ENCODE results near the gene CCNJL. TPM values are rescaled to one million over a fixed set of nuclear protein-coding genes. Genes with fewer than 3 reads are reported as not detected.

Gene CCNJL
- total and polyA plus RNA-seq, 2 experiments from 2014 or later: 28.4 to 29.2 TPM

DNA sequence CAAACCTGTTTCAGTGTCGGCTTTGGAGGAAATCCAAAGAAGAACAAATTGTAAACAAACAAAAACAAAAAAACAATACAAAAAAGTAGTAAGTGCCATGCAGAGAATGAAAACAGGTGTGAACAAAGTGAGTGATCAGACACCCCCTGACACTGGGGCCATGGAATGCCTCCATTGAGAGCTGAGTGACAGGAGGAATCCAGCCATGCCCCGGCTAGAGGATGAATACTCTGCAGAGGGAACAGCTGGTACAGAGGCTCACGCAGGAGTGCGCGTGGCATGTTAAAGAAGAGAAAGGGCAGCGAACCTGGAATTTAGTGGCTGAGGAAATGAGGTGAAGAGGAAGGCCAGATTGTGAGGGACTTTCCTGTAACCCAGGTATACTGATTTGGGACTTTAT lies 15.5 kb upstream of the CCNJL start (continued):
- TF ChIP-seq, protein P1, sequence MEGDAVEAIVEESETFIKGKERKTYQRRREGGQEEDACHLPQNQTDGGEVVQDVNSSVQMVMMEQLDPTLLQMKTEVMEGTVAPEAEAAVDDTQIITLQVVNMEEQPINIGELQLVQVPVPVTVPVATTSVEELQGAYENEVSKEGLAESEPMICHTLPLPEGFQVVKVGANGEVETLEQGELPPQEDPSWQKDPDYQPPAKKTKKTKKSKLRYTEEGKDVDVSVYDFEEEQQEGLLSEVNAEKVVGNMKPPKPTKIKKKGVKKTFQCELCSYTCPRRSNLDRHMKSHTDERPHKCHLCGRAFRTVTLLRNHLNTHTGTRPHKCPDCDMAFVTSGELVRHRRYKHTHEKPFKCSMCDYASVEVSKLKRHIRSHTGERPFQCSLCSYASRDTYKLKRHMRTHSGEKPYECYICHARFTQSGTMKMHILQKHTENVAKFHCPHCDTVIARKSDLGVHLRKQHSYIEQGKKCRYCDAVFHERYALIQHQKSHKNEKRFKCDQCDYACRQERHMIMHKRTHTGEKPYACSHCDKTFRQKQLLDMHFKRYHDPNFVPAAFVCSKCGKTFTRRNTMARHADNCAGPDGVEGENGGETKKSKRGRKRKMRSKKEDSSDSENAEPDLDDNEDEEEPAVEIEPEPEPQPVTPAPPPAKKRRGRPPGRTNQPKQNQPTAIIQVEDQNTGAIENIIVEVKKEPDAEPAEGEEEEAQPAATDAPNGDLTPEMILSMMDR (conservative IDR thresholded peaks at IDR 0.05; ENCODE audit: low read depth in 2 of 2): no peak
- no peak for TF ChIP-seq EZH2phosphoT487 (IDR thresholded peaks at IDR 0.05; ENCODE audit: unreplicated experiment)

DNA sequence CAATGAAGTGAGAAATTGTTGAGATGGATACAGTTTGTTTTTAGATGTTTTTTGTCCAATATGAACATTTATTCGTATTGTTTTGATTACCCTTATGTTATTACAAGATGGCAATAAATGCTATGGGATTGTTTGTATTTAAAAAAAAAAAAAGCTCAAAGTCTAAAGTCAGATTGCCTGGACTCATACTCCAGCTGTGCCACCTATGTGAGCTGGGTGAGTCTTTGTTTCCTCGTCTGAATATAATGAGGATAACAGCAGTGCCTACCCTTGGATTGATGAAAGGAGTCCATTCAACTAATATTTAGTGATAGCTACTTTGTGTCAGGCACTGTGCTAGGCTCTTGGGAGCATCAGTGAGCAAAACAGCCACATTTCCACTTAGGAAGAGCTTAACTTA lies 14.6 kb upstream of the CCNJL start:
- DNase-seq (ENCODE audit: low spot score): no peak
- Mint-ChIP-seq H3K4me3 (no peak overlapping the region), H3K9me3 (no peaks in the 10 kb centered on the region), H3K27ac (no peak overlapping the region), H3K4me1 (peaks cover 6% of the 10 kb centered on the region; the same call in 1 of the 3 replicates), H3K27me3 (ENCODE audit: insufficient read depth, low read depth, poor library complexity) (peaks cover 4% of the 10 kb centered on the region), H3K36me3 (ENCODE audit: low read depth) (no peaks in the 10 kb centered on the region)
- no peak for ATAC-seq
- H3K79me2 ChIP-seq (replicated peaks; ENCODE audit: insufficient read depth): no peaks in the 10 kb centered on the region
- H3K4me2 ChIP-seq: no peak overlapping the region
- no peaks in the 10 kb centered on the region for H4K20me1 ChIP-seq (replicated peaks; ENCODE audit: insufficient read depth)
- H3K9me2 ChIP-seq (ENCODE audit: insufficient read depth): peaks cover 3% of the 10 kb centered on the region; the same call in 1 of the 2 replicates
- no peaks in the 10 kb centered on the region for H3K4me1 ChIP-seq (ENCODE audit: insufficient read depth)
- H3K36me3 ChIP-seq (ENCODE audit: insufficient read depth): no peaks in the 10 kb centered on the region
- no peaks in the 10 kb centered on the region for H3F3A ChIP-seq (replicated peaks; ENCODE audit: low read depth)
- H3K4me3 ChIP-seq: no peak overlapping the region
- H2AFZ ChIP-seq: no peak overlapping the region
- no peaks in the 10 kb centered on the region for H3K27me3 ChIP-seq (ENCODE audit: insufficient read depth)
- no peak overlapping the region for H3K27ac ChIP-seq (ENCODE audit: low read depth)
- TF ChIP-seq EZH2 (IDR thresholded peaks at IDR 0.05; ENCODE audit: low read depth, unreplicated experiment): no peak

DNA sequence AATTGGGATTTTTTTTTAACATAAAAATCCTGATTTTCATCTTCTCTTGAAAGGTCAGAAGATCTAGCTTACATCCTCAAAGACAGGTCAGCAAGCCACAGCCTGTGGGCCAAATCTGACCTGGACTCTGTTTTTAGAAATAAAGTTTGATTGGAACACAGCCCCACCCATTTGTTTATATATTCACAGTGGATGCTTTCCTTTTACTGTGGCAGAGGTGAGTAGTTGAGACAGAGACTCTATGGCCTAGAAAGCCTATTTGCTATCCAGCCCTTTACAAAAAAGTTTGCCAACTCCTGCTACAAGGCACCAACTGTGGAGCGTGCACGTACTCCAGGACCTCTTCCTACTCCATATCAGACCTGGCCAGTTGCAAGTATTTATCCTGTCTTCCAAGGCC lies 13.4 kb upstream of the CCNJL start:
- Mint-ChIP-seq H3K27me3 (ENCODE audit: insufficient read depth, low read depth, poor library complexity) (peaks cover 4% of the 10 kb centered on the region), H3K4me1 (peaks cover 13% of the 10 kb centered on the region; the same call in 2 of the 3 replicates), H3K4me3 (no peak overlapping the region), H3K9me3 (no peaks in the 10 kb centered on the region), H3K36me3 (ENCODE audit: low read depth) (no peaks in the 10 kb centered on the region), H3K27ac (no peak overlapping the region)
- H3F3A ChIP-seq (replicated peaks; ENCODE audit: low read depth): no peaks in the 10 kb centered on the region
- no peak overlapping the region for H3K27ac ChIP-seq (ENCODE audit: low read depth)
- peaks cover 3% of the 10 kb centered on the region; the same call in 1 of the 2 replicates for H3K9me2 ChIP-seq (ENCODE audit: insufficient read depth)
- H2AFZ ChIP-seq: no peak overlapping the region
- H3K4me1 ChIP-seq (ENCODE audit: insufficient read depth): 0 out of 2 replicates have a peak, but pooled peaks cover 5% of the 10 kb centered on the region
- H3K4me3 ChIP-seq: no peak overlapping the region
- H4K20me1 ChIP-seq (replicated peaks; ENCODE audit: insufficient read depth): no peaks in the 10 kb centered on the region
- H3K4me2 ChIP-seq: no peak overlapping the region
- H3K27me3 ChIP-seq (ENCODE audit: insufficient read depth): no peaks in the 10 kb centered on the region
- H3K36me3 ChIP-seq (ENCODE audit: insufficient read depth): no peaks in the 10 kb centered on the region
- DNase-seq (ENCODE audit: low spot score): no peak
- no peaks in the 10 kb centered on the region for H3K79me2 ChIP-seq (replicated peaks; ENCODE audit: insufficient read depth)
- no peak for ATAC-seq
- TF ChIP-seq, protein P2, sequence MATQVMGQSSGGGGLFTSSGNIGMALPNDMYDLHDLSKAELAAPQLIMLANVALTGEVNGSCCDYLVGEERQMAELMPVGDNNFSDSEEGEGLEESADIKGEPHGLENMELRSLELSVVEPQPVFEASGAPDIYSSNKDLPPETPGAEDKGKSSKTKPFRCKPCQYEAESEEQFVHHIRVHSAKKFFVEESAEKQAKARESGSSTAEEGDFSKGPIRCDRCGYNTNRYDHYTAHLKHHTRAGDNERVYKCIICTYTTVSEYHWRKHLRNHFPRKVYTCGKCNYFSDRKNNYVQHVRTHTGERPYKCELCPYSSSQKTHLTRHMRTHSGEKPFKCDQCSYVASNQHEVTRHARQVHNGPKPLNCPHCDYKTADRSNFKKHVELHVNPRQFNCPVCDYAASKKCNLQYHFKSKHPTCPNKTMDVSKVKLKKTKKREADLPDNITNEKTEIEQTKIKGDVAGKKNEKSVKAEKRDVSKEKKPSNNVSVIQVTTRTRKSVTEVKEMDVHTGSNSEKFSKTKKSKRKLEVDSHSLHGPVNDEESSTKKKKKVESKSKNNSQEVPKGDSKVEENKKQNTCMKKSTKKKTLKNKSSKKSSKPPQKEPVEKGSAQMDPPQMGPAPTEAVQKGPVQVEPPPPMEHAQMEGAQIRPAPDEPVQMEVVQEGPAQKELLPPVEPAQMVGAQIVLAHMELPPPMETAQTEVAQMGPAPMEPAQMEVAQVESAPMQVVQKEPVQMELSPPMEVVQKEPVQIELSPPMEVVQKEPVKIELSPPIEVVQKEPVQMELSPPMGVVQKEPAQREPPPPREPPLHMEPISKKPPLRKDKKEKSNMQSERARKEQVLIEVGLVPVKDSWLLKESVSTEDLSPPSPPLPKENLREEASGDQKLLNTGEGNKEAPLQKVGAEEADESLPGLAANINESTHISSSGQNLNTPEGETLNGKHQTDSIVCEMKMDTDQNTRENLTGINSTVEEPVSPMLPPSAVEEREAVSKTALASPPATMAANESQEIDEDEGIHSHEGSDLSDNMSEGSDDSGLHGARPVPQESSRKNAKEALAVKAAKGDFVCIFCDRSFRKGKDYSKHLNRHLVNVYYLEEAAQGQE (IDR thresholded peaks at IDR 0.05; ENCODE audit: unreplicated experiment): no peak
- no peak for TF ChIP-seq ZNF331 (CRISPR knock-in tag; IDR thresholded peaks at IDR 0.05; ENCODE audit: low read depth)
- TF ChIP-seq NANOG (IDR thresholded peaks at IDR 0.05; ENCODE audit: borderline replicate concordance): no peak
- TF ChIP-seq EZH2phosphoT487 (IDR thresholded peaks at IDR 0.05; ENCODE audit: unreplicated experiment): no peak
- no peak for TF ChIP-seq EZH2 (IDR thresholded peaks at IDR 0.05; ENCODE audit: low read depth, unreplicated experiment)
- TF ChIP-seq, protein P1 (conservative IDR thresholded peaks at IDR 0.05; ENCODE audit: low read depth in 2 of 2): no peak
